Peyer's patch (tissue), 4 donors: ENCODE measurements around the gene CRMP1.

ENCODE experiments used
- POLR2A ChIP-seq, 2 donors: fragments of 450-650 bp; IDR thresholded peaks; one replicate each; pipeline ENCODE4 v1.5.1; 2017; ENCODE audit warnings: antibody characterized with exemption in 2 of 2, mild to moderate bottlenecking in 2 of 2, moderate library complexity in 2 of 2
- TF ChIP-seq, protein P1 (sequence below), 6 experiments: fragments of 450-650 bp in 4 of 6; fragments of 200-600 bp in 2 of 6; sonication (generic) in 1 of 6; IDR thresholded peaks; one replicate each; pipeline ENCODE4 v1.5.1; 2017 to 2019; ENCODE audit warnings: antibody characterized with exemption in 6 of 6, mild to moderate bottlenecking in 3 of 6, moderate library complexity in 1 of 6

DNA sequence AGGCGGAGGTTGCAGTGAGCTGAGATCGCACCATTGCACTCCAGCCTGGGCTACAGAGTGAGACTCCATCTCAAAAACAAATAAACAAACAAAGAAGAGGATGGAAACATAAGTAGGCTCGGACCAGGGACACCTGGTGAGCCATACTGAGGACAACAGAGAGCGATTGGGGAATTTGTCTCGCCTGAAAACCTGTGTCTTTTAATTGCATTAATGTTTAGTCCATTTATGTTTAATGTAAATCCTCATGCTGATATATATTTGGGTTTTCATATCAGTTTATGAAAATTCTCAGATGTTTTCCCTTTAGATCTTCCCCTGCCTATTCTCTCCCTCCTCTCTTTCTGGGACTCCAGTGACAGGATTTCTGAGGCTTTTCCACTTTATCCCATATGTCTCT is 97.3 kb downstream of the CRMP1 start:
- TF ChIP-seq, protein P1, sequence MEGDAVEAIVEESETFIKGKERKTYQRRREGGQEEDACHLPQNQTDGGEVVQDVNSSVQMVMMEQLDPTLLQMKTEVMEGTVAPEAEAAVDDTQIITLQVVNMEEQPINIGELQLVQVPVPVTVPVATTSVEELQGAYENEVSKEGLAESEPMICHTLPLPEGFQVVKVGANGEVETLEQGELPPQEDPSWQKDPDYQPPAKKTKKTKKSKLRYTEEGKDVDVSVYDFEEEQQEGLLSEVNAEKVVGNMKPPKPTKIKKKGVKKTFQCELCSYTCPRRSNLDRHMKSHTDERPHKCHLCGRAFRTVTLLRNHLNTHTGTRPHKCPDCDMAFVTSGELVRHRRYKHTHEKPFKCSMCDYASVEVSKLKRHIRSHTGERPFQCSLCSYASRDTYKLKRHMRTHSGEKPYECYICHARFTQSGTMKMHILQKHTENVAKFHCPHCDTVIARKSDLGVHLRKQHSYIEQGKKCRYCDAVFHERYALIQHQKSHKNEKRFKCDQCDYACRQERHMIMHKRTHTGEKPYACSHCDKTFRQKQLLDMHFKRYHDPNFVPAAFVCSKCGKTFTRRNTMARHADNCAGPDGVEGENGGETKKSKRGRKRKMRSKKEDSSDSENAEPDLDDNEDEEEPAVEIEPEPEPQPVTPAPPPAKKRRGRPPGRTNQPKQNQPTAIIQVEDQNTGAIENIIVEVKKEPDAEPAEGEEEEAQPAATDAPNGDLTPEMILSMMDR (IDR thresholded peaks at IDR 0.05) = no peak
- TF ChIP-seq POLR2A (IDR thresholded peaks at IDR 0.05) = no peak
